ENCODE results near the gene AAGAB. TPM values are rescaled to one million over a fixed set of nuclear protein-coding genes. Genes with fewer than 3 reads are reported as not detected.

Gene AAGAB
- total RNA-seq, 1 donor from 2014 or later: 31.7 TPM

GRCh38 chr15:67212684-67213367 lies 41.6 kb downstream of the AAGAB start:
- no peak for DNase-seq (ENCODE audit: low read depth in 2 of 2)

DNA sequence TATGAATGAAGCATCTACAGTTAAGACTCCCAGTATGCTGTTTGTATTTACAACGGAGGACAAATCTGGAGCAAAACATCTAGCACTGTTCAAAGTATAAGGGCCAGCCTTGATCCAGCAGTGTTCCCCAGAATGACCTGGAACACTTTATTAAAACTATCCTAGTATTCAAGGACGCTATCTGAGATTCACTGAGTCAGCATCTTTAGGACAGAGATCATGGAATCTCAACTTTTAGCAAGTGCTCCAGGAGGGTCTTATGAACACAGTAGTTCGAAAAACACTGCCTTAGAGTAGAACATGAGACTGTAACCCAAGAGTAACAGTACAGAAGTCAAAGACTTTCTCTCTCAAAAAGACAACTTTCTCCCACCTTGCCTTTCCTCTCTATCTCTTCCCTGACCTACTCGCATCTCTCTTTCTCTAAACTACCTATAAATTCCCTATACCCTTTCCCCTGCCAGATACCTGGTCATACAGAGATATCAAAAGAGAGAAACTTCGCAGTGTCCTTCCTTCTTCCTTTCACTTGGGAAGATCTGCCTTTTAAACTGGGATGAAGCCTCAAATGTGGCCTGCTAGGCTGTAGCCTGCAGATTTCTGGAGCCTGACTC lies 43.8 kb downstream of the AAGAB start:
- DNase-seq (ENCODE audit: low read depth in 2 of 2): no peak

DNA sequence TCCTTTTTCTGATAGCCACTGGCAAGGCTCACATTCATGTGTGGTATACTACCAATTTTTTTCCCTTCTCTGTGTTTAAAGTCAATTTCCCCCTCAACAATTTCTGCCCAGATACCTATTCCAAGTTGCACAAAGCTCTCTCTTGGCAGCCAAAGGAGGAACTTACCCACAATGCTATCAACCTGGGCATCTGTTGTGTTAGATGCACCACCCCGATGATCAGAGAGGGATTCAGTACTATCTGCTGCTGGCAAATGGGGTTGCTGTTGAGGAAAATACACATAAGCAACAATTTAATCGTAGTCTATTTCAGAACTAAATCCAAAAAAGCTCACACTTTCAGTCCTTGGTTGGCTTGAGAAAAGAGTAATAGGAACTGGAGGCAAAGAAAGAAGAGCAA lies 46.1 kb downstream of the AAGAB start:
- no peak for DNase-seq (ENCODE audit: low read depth in 2 of 2)

DNA sequence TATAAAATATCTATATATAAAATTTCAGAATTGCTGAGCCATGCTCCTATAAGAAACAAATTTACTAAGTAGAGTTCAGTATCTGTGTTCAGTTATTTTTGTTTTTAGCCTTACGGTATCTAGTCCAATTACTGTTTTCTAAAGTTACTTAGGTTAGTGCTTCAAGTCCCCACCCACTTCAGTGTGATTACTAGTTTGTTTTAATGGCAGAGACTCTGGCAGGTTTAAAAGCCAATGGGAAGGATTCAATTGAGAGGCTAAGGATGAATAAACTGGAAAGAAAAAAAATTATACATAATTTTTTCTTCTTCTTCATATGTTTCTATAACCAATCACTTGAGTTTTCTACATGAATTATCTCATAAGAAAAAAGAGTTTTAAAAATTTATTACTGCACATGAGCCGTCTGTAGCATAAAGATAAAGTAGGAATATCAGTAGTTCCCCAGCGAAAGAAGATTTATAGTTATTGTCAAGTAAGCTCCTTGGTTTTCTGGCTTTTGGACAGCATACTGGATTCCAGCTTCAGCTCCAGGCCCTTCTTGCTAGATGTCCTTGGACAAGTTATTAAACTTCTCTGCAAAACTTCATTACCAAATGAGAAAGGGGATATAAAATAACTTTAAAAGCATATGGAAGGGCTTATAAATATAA lies 46.8 kb downstream of the AAGAB start:
- no peak for DNase-seq (ENCODE audit: low read depth in 2 of 2)

- DNase-seq (ENCODE audit: low read depth in 2 of 2): peak; percentile 45 to 65
These were observed 51.5 kb downstream of the AAGAB start for GRCh38 chr15:67202991-67203390.

- DNase-seq (ENCODE audit: low read depth in 2 of 2): no peak
These were observed 52.4 kb downstream of the AAGAB start for GRCh38 chr15:67202091-67202490.

DNA sequence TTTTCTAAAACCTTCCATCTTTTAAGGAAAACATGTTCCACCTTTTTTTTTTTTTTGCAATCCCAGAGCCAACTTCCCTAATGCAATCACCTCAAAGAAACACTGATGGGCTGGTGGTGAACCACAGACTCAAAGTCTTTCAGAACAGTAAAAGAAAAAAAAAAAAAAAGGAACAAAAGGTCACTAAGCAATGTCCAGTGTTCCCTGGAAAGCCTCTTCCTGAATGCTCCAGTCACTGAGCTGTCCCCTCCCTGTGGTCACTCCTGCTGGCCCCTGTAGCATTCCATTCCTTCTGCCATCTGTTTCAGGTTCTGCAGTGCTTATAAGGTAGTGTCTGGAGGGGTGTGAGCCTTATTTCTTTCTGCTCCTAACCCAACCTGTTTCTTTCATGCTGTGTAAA lies 53.3 kb downstream of the AAGAB start:
- no peak for DNase-seq (ENCODE audit: low read depth in 2 of 2)

DNA sequence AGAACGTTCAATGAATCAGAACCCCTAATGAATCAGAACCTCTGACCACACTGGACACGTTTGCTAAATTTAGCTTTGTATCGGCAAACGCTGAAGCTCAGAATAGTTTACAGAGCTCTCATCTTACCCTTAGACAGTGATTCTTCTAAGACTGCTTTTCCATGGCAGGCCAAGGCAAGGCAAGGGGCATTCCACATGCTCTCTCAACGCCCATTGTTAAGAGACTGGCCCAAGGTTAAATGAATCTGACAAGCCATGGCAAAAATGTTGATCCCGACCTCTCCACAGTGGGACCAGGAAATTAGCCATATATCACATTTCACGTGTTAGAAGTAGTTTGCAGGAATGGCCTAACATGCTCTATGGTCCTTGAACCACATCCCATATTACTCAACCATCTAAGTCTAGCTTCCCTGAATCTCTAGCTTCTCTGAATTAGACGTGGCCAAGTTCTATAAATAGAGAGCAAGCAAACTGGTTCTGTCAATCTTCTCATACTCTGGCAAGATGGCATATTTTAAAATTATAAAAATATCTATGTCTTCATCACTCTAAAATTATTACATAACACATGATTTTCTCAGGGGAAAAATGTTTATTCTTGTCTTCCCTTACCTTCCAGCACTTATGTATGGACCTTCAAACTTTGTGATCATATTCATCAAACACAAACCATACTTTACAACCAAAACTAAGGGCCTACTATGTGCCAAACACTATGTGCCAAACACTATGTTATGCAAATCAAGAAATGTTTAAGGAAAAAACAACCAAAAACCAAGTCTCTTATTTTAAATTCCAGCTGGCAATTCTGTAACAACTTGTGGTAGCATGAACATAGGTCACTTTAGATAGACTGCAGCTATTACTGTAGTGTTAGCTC lies 54.3 kb downstream of the AAGAB start:
- DNase-seq (ENCODE audit: low read depth in 2 of 2): peak in 1 of 2 donors; percentile 33

- no peak for DNase-seq (ENCODE audit: low read depth in 2 of 2)
These were observed 55.1 kb downstream of the AAGAB start for GRCh38 chr15:67199391-67199790.

DNA sequence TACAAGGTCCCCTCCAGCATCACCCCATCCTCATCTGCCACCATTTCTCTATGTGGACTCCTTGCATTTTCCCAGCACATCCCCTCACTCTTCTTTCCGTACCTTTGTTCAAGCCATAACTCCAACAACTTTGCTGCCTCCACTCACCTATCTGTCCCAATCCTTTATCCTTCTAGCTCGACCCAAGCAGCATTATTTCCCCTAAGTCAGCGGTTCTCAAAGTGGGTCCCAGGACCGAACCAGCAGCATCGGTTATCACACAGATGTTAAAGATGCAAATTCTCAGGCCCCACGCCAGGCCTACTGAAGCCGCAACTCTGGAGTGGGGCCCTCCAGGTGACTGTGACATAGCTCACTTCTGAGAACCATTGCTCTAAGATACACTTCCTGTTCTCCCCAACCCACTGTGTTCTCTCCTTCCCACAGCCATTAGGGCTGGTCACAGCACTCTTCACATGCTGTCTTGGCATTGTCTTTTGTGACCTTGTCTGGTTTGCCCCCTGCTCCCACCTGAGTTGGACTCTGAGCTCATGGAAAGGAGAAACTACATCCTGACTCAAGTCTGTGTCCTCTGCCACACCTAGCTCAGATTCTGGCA lies 56.2 kb downstream of the AAGAB start:
- peak in 1 of 2 donors; percentile 33 for DNase-seq (ENCODE audit: low read depth in 2 of 2)

DNA sequence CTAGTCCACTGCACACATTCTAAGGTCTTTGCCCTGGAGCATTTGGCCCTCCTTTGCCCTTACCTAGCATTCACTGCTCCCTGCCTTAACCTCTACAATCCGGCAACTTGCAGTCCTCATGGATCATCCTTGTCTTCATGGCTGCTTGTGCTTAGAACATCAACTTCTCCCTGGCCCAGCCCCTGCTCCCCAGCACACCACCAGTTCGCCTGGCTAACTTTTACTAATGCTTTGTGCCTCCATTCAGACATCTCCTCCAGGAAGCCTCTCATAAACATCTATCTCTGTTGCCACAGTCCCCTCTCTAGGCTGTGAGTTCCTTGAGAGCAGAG lies 57.1 kb downstream of the AAGAB start:
- no peak for DNase-seq (ENCODE audit: low read depth in 2 of 2)

DNA sequence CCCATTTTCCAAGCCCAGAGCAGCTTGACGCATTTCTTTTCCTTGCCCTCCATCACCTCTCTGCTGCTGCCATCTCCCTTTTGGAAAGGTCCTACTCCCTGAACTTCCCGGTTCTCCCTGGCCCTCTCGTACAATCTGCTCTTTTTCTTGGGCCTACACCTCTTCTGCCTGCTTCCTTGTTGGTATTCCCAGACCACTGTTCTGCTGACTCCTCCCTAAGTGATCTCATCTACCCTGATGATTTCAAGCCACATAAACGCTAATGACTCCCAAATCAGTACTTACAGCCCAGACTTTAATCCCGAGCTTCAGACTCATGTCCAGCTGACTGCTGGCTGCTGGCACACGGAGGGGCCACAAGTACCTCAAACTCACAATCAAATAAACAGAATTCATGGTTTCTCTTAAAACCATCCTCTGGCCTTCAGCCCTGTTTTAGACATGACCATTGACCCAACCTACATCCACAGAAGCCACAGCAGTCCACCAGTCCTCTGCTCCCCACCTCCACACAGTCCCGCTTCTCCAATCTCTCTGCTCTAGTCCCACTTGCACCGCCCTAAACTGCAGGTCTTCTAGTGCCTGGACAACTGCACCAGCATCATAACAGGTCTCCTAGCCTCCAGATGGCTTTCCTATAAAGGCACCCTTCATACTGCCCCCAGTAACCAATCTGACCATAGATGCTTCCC lies 57.6 kb downstream of the AAGAB start:
- DNase-seq (ENCODE audit: low read depth in 2 of 2): peak in 1 of 2 donors; percentile 66

GRCh38 chr15:67196222-67196621 lies 58.2 kb downstream of the AAGAB start:
- DNase-seq (ENCODE audit: low read depth in 2 of 2): no peak

DNA sequence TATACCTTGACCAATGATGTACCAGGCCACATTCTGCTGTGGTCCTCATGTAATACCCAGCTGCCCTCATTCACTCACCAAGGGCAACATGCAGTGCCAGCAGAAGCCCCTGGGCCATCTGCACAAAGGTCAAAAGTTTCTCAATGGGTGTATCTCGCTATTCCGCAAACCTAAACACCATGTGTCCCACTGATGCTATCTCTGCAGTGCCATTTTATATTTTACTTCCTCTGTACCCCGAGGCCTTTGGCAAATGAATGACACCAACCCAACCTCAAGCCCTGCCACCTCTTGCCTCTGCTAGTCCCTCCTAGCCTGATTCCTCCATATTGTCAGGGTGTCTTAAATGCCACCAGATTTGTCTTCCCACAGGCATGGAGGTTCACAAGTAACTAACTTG lies 59.2 kb downstream of the AAGAB start:
- DNase-seq (ENCODE audit: low read depth in 2 of 2): no peak

GRCh38 chr15:67194171-67195114 lies 60.0 kb downstream of the AAGAB start:
- no peak for DNase-seq (ENCODE audit: low read depth in 2 of 2)

DNA sequence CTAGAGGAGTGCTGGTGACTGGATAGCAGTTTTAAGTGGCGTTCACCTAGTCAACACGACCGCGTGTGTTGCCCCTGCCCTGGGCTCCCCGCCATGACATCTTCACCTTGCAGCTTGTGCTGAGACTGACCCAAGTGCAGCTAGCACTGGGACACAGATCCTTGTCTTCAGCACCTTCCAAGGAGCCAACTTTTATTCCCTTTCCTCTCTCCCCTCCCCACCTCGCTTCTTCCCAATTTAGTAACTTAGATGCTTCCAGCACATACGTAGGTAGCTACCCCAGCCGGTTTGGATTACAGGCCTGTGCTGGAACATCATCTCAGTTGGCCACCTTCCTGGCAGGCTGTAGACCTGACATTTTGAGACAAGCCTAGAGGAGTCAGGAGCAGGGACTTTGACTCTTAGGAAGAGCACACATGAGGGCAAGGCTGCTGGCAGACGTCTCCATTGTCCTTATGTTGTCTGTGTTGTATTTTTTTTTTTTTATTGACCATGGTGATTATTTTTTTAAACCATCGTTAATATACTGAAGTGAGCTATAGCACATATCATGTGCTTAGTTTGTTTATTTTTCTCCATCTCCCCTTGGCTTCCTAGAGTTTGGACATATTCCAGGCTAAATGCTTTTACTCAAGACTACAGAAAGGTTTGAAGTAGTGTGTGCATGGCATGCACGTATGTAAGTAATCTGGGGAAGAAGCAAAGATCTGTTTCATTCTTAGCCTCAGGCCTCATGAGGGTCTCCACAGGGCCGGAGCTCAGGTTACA lies 61.1 kb downstream of the AAGAB start:
- no peak for DNase-seq (ENCODE audit: low read depth in 2 of 2)

DNA sequence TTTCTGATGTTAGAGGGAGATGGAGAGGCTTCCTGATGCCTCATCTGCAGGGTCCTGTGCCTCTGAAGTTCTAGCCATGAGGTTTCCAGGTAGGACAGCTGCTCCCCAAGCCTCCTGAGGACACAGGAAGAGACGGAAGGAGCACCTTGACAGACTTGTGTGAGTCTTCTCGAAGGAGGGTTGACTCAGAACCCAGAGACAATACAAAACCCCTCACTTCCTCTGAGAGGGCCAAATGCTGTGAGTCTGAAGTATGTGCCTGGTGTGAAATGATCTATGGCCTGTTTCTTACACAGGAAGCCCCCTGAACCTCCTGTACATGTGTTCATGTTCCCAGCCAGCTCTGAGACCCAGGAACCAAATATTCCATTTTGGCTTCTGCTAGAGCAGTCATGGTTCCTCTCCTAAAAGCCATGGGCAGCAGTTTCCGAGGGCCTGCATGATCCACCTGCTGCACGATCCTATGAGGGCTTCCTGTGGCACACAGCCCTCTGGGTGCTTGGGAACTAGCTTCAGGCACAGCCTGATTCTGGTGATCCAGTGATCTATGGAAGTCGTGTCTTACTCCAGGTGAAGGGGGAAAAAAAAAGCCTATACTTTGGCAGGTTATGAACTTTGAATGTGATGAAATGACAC lies 62.2 kb downstream of the AAGAB start:
- peak in 1 of 2 donors; percentile 45 for DNase-seq (ENCODE audit: low read depth in 2 of 2)

- no peak for DNase-seq (ENCODE audit: low read depth in 2 of 2)
These were observed 63.6 kb downstream of the AAGAB start for GRCh38 chr15:67190813-67191212.

DNA sequence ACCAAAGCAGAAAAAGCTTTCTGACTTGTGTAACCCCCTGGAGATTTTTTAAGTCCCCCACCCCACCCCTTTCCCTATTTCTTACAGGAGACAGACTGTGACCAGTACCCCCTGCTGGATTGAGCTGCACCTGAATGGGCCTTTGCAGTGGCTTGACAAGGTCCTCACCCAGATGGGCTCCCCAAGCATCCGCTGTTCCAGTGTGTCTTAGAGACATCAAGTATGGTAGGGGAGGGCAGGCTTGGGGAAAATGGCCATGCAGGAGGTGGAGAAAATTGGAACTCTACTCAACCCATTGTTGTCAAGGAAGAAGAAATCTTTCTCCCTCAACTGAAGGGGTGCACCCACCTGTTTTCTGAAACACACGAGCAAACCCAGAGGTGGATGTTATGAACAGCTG lies 64.1 kb downstream of the AAGAB start:
- no peak for DNase-seq (ENCODE audit: low read depth in 2 of 2)
